Mesothelial cell of epicardium (in vitro differentiated cells): ENCODE data around the gene FFAR2. TPM values are rescaled to one million over a fixed set of nuclear protein-coding genes. Genes with fewer than 3 reads are reported as not detected.

Experiments
- DNase-seq, 2 experiments: peaks; one replicate each; pipeline ENCODE4 v3.0.0; 2021; ENCODE audit warnings: low spot score in 2 of 2; ENCODE audit not compliant: unreplicated experiment in 2 of 2
- H3K27ac Mint-ChIP-seq: 2 replicates; pipeline ENCODE4 v1.8.0; 2021; ENCODE audit warnings: mixed read lengths
- H3K27me3 Mint-ChIP-seq: 2 replicates; pipeline ENCODE4 v1.8.0; 2021; ENCODE audit warnings: low read depth, mixed read lengths
- H3K36me3 Mint-ChIP-seq: 2 replicates; pipeline ENCODE4 v1.8.0; 2021; ENCODE audit warnings: mixed read lengths
- H3K4me1 Mint-ChIP-seq: 2 replicates; pipeline ENCODE4 v1.8.0; 2021; ENCODE audit warnings: mixed read lengths
- H3K4me3 Mint-ChIP-seq: 2 replicates; pipeline ENCODE4 v1.8.0; 2021; ENCODE audit warnings: mild to moderate bottlenecking, moderate library complexity, mixed read lengths
- H3K9me3 Mint-ChIP-seq: 2 replicates; pipeline ENCODE4 v1.8.0; 2021; ENCODE audit warnings: mixed read lengths
- total RNA-seq: library from RNA; stranded (reverse); gene quantifications from 3 replicates; pipeline ENCODE4 v1.2.1, GENCODE V29; 2021
- TF ChIP-seq, protein P1 (sequence below): fragments of 200-600 bp; sonication (generic); IDR thresholded peaks from one replicate; pipeline ENCODE4 v1.5.0; 2021; ENCODE audit warnings: antibody characterized with exemption; ENCODE audit not compliant: unreplicated experiment

Gene FFAR2
- total RNA-seq, 1 donor from 2014 or later: not detected

DNA sequence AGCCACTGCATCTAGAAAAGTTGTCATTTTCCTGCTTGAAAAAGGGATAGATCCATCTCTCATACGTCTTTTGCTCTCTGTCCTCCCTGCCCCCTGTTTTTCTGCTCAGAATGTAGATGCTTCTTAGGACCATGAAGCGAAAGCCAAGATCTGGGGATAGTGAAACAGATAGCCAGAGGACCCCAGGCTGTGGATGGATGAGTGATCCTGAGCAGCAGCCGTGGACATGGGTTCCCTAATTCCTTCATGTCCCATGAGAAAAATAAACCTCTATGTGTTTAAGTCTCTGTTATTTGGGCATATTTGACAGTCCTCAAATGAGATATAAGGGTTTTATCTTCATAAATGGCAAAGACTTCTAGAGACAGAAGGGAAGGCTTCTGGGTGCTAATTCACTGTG is 12.2 kb upstream of the FFAR2 start:
- Mint-ChIP-seq H3K4me1 (peaks cover 46% of the 10 kb centered on the region), H3K27me3 (peaks cover 15% of the 10 kb centered on the region), H3K9me3 (peaks cover 7% of the 10 kb centered on the region), H3K36me3 (no peaks in the 10 kb centered on the region), H3K4me3 (no peak overlapping the region), H3K27ac (peak overlapping the region; percentile 90)
- DNase-seq: no peak
- TF ChIP-seq, protein P1, sequence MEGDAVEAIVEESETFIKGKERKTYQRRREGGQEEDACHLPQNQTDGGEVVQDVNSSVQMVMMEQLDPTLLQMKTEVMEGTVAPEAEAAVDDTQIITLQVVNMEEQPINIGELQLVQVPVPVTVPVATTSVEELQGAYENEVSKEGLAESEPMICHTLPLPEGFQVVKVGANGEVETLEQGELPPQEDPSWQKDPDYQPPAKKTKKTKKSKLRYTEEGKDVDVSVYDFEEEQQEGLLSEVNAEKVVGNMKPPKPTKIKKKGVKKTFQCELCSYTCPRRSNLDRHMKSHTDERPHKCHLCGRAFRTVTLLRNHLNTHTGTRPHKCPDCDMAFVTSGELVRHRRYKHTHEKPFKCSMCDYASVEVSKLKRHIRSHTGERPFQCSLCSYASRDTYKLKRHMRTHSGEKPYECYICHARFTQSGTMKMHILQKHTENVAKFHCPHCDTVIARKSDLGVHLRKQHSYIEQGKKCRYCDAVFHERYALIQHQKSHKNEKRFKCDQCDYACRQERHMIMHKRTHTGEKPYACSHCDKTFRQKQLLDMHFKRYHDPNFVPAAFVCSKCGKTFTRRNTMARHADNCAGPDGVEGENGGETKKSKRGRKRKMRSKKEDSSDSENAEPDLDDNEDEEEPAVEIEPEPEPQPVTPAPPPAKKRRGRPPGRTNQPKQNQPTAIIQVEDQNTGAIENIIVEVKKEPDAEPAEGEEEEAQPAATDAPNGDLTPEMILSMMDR: no peak

DNA sequence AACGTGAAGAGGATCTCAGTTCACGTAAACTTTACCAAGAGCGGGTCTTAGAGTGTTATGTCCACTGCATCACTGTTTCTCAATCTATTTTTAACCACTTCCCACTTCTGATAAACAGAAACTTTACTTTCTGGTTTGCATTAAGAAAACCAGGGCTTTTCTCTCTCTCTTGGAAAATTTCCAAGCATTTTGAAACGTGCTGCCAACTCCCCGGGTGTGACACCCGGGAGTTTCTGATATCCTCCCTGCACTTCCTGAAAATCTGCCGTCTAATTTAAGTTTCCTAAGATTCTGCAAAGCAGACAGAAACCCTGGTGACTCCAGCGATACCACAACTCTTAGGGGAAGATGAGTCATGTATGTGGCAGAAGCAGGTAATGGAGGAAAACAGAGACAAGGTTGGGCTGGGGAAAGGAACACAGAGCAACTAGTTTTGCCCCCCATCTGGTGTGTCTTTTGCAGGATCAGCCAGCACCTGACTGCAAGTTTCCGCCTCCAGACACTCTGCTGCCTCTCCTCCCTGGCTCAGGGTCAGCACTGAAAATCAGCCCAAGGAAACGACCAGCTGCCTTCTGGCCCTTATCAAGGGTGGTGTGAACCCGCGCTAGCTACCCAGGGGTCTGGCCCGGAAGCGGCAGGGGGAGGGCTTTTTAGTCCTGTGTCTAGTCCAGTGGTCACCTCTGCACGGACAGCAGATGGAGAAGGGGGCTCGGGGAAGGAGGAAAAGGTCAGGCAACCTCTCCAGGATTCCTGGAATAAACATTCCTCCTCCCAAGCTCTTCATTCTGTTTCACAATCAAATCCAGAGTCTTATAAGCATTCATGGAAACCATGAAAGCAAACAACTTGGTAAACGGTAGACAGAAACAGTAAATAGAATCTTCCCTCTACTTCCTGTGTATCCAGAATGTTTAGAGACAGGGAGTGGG is 11.3 kb upstream of the FFAR2 start:
- Mint-ChIP-seq H3K36me3 (no peaks in the 10 kb centered on the region), H3K27me3 (peaks cover 15% of the 10 kb centered on the region), H3K4me3 (peak overlapping the region; percentile 45), H3K4me1 (peaks cover 50% of the 10 kb centered on the region), H3K27ac (peak overlapping the region; percentile 90), H3K9me3 (peaks cover 1% of the 10 kb centered on the region)
- DNase-seq: no peak
- TF ChIP-seq, protein P1: no peak

DNA sequence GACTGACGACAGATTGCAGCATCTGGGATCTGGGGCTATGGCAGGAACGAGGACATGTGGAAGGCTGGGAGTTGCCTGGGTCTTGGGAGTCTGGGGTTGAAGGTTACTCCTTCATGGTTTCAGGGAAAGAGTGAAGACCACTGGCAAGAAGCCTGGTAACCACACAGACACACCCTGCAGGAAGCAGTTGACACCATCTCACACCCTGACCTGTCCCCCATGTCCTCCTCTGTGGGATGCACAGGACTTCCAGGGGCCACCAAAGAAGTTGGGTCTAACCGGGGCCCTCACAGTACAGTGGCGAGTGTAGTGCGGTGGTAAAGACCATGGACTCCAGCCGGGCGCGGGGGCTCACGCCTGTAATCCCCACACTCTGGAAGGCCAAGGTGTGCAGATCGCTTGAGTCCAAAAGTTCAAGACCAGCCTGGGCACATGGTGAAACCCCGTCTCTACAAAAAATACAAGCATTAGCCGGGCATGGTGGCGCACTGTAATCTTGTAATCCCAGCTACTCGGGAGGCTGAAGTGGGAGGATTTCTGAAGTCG is 10.6 kb upstream of the FFAR2 start:
- no peaks in the 10 kb centered on the region for H3K9me3 Mint-ChIP-seq
- H3K36me3 Mint-ChIP-seq: no peaks in the 10 kb centered on the region
- no peak overlapping the region for H3K4me3 Mint-ChIP-seq
- H3K4me1 Mint-ChIP-seq: peaks cover 50% of the 10 kb centered on the region
- H3K27me3 Mint-ChIP-seq: peaks cover 9% of the 10 kb centered on the region
- no peak for DNase-seq
- TF ChIP-seq, protein P1: no peak
- peak overlapping the region; percentile 90 for H3K27ac Mint-ChIP-seq

DNA sequence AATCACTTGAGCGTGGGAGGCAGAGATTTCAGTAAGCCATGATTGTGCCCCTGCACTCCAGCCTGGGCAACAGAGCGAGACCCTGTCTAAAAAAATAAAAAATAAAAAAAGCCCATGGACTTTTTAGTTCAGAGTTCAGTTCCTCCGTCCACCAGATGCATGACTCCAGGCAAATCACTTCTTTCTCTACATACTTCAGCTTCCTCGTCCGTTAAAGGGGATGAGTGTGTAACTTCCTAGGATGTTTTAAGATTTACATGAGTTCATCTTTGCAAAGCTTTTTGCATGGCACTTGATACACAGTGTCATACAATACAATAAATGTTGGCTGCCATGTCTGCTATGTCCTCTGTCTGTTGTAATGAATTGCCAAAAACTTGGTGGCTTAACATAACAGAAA is 10.0 kb upstream of the FFAR2 start:
- Mint-ChIP-seq H3K4me3 (no peak overlapping the region), H3K36me3 (no peaks in the 10 kb centered on the region), H3K4me1 (peaks cover 50% of the 10 kb centered on the region), H3K9me3 (no peaks in the 10 kb centered on the region), H3K27me3 (peaks cover 3% of the 10 kb centered on the region), H3K27ac (peak overlapping the region; percentile 81)
- TF ChIP-seq, protein P1: no peak
- DNase-seq: no peak

DNA sequence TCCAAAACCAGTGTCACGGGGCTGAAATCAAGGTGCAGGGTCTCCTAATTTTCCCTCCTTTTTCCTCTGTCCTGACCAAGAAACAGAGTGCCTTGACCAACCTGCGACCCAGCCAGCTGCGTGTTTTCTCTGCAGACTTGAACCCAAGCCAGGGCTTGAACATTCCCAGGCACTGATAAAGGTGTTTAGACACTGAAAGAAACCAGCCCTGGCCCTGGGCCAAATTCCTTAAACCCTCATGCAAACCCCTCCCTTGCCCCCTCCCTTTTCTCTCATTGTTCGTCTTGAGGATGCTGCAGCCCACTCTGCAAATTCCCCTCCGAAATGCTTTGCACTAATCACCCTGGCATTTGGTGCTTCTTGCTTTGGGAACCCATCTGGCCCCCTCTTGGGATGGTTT is 9.5 kb upstream of the FFAR2 start:
- no peaks in the 10 kb centered on the region for H3K27me3 Mint-ChIP-seq
- H3K4me1 Mint-ChIP-seq: peaks cover 50% of the 10 kb centered on the region
- no peaks in the 10 kb centered on the region for H3K9me3 Mint-ChIP-seq
- DNase-seq: peak; percentile 70 to 73
- H3K27ac Mint-ChIP-seq: peak overlapping the region; percentile 81
- no peaks in the 10 kb centered on the region for H3K36me3 Mint-ChIP-seq
- TF ChIP-seq, protein P1: no peak
- H3K4me3 Mint-ChIP-seq: no peak overlapping the region
